Measurements from ENCODE around the gene DCLK1.

Gene DCLK1

GRCh38 chr13:35784286-35784951 is 346.8 kb downstream of the DCLK1 start:
- Mint-ChIP-seq H3K36me3 (ENCODE audit: low read depth) (no peaks in the 10 kb centered on the region), H3K27me3 (ENCODE audit: low read depth) (no peaks in the 10 kb centered on the region), H3K4me1 (ENCODE audit: low read depth) (no peaks in the 10 kb centered on the region), H3K9me3 (no peaks in the 10 kb centered on the region), H3K27ac (no peak overlapping the region), H3K4me3 (no peak overlapping the region)
- no peak for DNase-seq (ENCODE audit: low spot score)

DNA sequence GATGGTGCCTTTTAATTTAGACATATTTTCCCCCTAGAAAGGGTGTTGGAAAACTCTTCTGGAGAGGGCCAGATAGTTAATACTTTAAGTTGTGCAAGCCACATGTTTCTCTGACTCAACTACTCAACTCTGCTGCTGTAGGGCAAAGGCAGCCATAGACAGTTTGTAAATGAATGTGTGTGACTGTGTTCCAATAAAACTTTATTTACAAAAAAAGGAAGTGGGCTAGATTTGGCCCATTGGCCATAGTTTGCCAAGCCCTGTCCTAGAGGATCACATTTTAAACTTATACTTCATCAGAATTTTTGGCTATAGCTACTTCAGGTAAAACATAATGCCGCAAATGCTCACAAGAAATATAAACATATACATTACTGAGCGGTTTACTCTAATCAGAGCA is 348.4 kb downstream of the DCLK1 start:
- H3K9me3 Mint-ChIP-seq: no peaks in the 10 kb centered on the region
- no peaks in the 10 kb centered on the region for H3K4me1 Mint-ChIP-seq (ENCODE audit: low read depth)
- no peaks in the 10 kb centered on the region for H3K36me3 Mint-ChIP-seq (ENCODE audit: low read depth)
- H3K27me3 Mint-ChIP-seq (ENCODE audit: low read depth): no peaks in the 10 kb centered on the region
- no peak for DNase-seq (ENCODE audit: low spot score)
- H3K27ac Mint-ChIP-seq: no peak overlapping the region
- no peak overlapping the region for H3K4me3 Mint-ChIP-seq

DNA sequence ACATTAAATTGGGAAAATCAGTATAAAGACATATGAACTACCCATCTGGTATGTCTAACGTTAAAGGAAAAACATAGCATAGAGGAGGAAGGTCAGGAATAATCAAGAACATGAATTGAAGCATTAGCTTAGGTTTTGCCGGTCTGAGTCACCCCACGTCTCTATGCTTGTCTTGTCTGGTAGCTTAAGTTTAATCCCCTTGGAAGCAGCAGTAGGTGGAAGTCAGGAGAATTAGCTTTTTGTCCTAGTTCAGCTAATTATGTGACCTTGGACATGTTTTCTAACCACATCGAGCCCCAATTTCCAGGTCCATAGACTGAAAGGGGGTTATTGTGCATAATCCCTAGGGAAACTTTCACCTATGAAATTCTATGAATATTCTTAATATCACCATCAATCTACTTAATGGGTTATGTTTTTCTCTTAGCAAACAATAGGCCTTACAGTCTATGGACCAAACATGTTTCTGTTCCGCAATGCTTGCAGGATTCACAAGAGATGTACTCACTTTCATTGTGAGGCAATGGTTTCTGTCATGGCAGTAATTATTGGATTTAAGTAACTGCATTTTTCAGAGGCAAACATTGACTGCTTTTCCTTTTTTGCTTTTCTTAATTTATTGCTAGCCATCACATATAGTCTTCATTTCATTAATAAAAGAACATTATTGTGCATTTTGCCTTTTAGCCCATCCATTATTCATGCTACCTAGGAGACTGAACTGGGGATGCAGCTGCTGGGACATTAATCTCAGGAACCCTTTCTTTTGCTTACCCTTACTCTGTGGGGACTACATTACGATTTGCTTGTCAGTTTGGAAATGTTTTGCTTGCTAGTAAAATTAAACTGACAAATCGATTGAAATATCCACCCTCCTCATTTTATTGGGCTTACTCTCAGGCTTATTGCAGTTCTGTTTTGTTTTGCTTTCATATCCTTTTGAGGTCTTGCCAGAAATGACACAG is 349.9 kb downstream of the DCLK1 start:
- no peak overlapping the region for H3K4me3 Mint-ChIP-seq
- no peaks in the 10 kb centered on the region for H3K27me3 Mint-ChIP-seq (ENCODE audit: low read depth)
- no peaks in the 10 kb centered on the region for H3K4me1 Mint-ChIP-seq (ENCODE audit: low read depth)
- H3K36me3 Mint-ChIP-seq (ENCODE audit: low read depth): no peaks in the 10 kb centered on the region
- no peak for DNase-seq (ENCODE audit: low spot score)
- H3K27ac Mint-ChIP-seq: no peak overlapping the region
- no peaks in the 10 kb centered on the region for H3K9me3 Mint-ChIP-seq

- DNase-seq (ENCODE audit: low spot score): no peak
- no peak overlapping the region for H3K4me3 Mint-ChIP-seq
- H3K27me3 Mint-ChIP-seq (ENCODE audit: low read depth): no peaks in the 10 kb centered on the region
- no peaks in the 10 kb centered on the region for H3K9me3 Mint-ChIP-seq
- H3K4me1 Mint-ChIP-seq (ENCODE audit: low read depth): no peaks in the 10 kb centered on the region
- H3K36me3 Mint-ChIP-seq (ENCODE audit: low read depth): no peaks in the 10 kb centered on the region
- H3K27ac Mint-ChIP-seq: no peak overlapping the region
Observed at GRCh38 chr13:35780613-35781012, 350.6 kb downstream of the DCLK1 start.

DNA sequence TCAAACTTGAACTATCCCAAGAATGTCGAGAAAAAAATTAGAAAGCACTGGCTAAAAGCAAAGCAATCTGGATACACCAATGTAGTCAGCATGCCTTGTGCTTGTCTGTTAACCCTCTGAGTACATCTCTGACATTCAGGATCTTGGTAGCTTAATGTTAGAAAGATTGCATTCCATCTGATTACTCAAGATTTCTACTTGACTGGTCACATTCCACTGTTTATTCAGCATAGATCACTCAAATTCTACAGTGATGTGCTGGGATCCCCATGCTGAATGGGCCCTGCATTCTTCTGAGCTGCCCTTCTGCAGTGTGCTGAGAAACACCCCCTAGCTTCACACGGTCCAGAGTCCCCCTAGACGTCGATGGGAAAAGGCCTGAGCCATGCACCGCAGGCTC is 359.3 kb downstream of the DCLK1 start:
- H3K36me3 Mint-ChIP-seq (ENCODE audit: low read depth): no peaks in the 10 kb centered on the region

GRCh38 chr13:35770756-35771297 is 360.4 kb downstream of the DCLK1 start:
- no peaks in the 10 kb centered on the region for H3K9me3 Mint-ChIP-seq
- no peaks in the 10 kb centered on the region for H3K27me3 Mint-ChIP-seq (ENCODE audit: low read depth)
- no peak overlapping the region for H3K27ac Mint-ChIP-seq
- DNase-seq (ENCODE audit: low spot score): no peak
- no peak overlapping the region for H3K4me3 Mint-ChIP-seq
- H3K4me1 Mint-ChIP-seq (ENCODE audit: low read depth): no peaks in the 10 kb centered on the region
- no peaks in the 10 kb centered on the region for H3K36me3 Mint-ChIP-seq (ENCODE audit: low read depth)

More for the DNA sequence above, 359.3 kb downstream of the DCLK1 start:
- DNase-seq (ENCODE audit: low spot score): no peak
- H3K9me3 Mint-ChIP-seq: no peaks in the 10 kb centered on the region
- no peak overlapping the region for H3K4me3 Mint-ChIP-seq
- no peaks in the 10 kb centered on the region for H3K27me3 Mint-ChIP-seq (ENCODE audit: low read depth)
- H3K4me1 Mint-ChIP-seq (ENCODE audit: low read depth): no peaks in the 10 kb centered on the region
- H3K27ac Mint-ChIP-seq: no peak overlapping the region

- no peaks in the 10 kb centered on the region for H3K4me1 Mint-ChIP-seq (ENCODE audit: low read depth)
- no peak overlapping the region for H3K4me3 Mint-ChIP-seq
- no peaks in the 10 kb centered on the region for H3K27me3 Mint-ChIP-seq (ENCODE audit: low read depth)
- H3K36me3 Mint-ChIP-seq (ENCODE audit: low read depth): no peaks in the 10 kb centered on the region
- H3K9me3 Mint-ChIP-seq: no peaks in the 10 kb centered on the region
- DNase-seq (ENCODE audit: low spot score): no peak
- no peak overlapping the region for H3K27ac Mint-ChIP-seq
Observed at GRCh38 chr13:35769812-35770211, 361.4 kb downstream of the DCLK1 start.

DNA sequence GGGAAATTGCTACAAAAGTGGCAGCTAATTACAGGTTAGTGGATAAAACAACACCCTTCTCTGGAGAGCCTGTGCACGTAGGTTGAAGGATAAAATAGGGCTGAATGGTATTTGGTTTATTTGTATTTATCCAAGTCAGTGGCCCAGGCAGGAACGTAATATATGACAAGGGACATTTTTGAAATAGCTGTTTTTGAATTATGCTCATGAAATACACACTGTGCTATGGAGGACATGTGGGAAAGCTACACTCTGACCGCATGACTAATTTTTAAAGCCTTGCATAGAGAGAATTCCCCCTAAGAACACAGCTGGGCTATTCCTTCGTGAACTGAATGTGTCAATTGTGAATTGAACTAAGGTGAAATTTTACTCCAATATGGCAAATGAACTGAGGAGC is 362.6 kb downstream of the DCLK1 start:
- H3K27me3 Mint-ChIP-seq (ENCODE audit: low read depth): no peaks in the 10 kb centered on the region
- H3K4me3 Mint-ChIP-seq: no peak overlapping the region
- no peak for DNase-seq (ENCODE audit: low spot score)
- H3K27ac Mint-ChIP-seq: no peak overlapping the region
- H3K4me1 Mint-ChIP-seq (ENCODE audit: low read depth): no peaks in the 10 kb centered on the region
- H3K9me3 Mint-ChIP-seq: no peaks in the 10 kb centered on the region
- no peaks in the 10 kb centered on the region for H3K36me3 Mint-ChIP-seq (ENCODE audit: low read depth)

DNA sequence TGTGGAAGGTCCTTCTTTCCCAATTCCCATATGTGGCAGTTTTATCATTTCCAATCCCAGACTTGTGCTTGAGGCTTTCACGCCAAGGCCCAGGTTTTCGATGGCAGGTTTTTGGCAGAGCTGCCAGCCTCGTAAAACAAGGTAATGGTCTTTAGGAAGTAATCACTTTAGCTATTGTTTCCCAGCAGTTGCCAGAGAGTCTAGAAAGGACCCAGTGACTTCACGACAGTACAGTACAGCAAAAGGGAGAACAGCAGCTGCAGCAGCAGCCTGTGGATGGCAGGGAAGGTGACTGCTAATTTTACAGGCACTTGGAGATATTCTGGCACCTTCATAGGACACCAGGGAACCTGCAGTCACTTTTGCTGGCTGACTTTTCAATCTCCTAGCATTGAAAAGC is 363.1 kb downstream of the DCLK1 start:
- Mint-ChIP-seq H3K27ac (no peak overlapping the region), H3K4me1 (ENCODE audit: low read depth) (no peaks in the 10 kb centered on the region), H3K4me3 (no peak overlapping the region), H3K27me3 (ENCODE audit: low read depth) (no peaks in the 10 kb centered on the region), H3K36me3 (ENCODE audit: low read depth) (no peaks in the 10 kb centered on the region), H3K9me3 (no peaks in the 10 kb centered on the region)
- DNase-seq (ENCODE audit: low spot score): no peak

DNA sequence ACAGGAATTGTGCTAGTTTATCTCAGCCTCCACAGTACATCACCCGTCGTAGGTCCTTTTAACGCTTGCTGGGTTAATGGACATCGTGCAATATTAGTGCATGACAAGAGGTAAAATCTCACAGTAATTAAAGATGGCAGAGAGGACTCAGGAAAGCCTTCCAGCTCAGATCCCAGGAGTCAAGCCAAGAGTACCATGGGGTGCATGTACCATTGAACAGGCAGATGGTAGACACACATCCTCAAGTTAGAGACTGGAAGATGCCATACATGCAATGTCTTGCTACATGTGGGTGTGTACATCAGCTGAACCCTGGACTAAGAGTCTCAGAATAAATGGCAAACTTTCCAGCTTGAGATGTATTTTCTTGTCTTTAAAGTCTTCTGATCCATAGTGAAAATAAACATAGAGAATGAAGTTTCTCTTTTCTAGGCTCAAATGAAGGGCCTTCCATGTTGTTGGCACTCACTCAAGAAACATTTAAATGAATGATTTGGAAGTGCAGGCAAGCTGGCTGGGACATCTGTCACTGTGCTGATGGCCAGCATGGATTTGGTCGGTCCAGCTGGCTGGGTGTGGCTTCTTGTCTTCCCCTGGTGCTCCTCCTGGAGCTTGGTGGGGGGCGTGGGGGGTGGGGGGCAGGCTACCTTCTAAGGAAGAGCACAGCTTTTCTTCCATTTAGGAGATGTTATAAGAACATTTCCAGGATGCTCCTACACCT is 363.8 kb downstream of the DCLK1 start:
- DNase-seq (ENCODE audit: low spot score): no peak
- H3K4me1 Mint-ChIP-seq (ENCODE audit: low read depth): no peaks in the 10 kb centered on the region
- no peak overlapping the region for H3K27ac Mint-ChIP-seq
- H3K36me3 Mint-ChIP-seq (ENCODE audit: low read depth): no peaks in the 10 kb centered on the region
- H3K9me3 Mint-ChIP-seq: no peaks in the 10 kb centered on the region
- no peak overlapping the region for H3K4me3 Mint-ChIP-seq
- no peaks in the 10 kb centered on the region for H3K27me3 Mint-ChIP-seq (ENCODE audit: low read depth)

- Mint-ChIP-seq H3K27ac (no peak overlapping the region), H3K27me3 (ENCODE audit: low read depth) (no peaks in the 10 kb centered on the region), H3K9me3 (no peaks in the 10 kb centered on the region), H3K4me3 (no peak overlapping the region), H3K36me3 (ENCODE audit: low read depth) (no peaks in the 10 kb centered on the region), H3K4me1 (ENCODE audit: low read depth) (no peaks in the 10 kb centered on the region)
- DNase-seq (ENCODE audit: low spot score): no peak
Observed at GRCh38 chr13:35766663-35767062, 364.5 kb downstream of the DCLK1 start.

GRCh38 chr13:35765941-35766340 is 365.2 kb downstream of the DCLK1 start:
- H3K27ac Mint-ChIP-seq: no peak overlapping the region
- no peaks in the 10 kb centered on the region for H3K36me3 Mint-ChIP-seq (ENCODE audit: low read depth)
- no peaks in the 10 kb centered on the region for H3K4me1 Mint-ChIP-seq (ENCODE audit: low read depth)
- no peak for DNase-seq (ENCODE audit: low spot score)
- H3K27me3 Mint-ChIP-seq (ENCODE audit: low read depth): no peaks in the 10 kb centered on the region
- H3K9me3 Mint-ChIP-seq: no peaks in the 10 kb centered on the region
- no peak overlapping the region for H3K4me3 Mint-ChIP-seq

DNA sequence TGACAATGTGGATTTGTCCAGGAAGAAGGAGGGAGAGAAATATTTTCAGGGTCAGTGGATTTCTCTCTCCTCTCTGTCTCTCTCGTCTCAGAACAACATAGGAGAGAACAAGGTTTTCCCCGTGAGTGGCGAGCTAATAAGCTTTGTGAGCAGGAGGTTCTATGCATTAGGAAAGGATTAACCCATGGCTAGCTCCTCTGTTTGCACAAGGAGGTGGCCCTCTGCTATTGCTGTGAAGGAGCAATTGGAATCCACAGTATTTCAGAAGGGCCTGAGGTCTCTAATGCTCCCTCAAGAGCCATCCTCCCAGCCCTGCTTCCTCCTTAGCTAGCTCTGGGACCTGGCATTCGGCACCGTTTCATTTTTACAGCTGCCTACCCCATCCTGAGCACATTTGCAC is 365.8 kb downstream of the DCLK1 start:
- no peak for DNase-seq (ENCODE audit: low spot score)
- Mint-ChIP-seq H3K27me3 (ENCODE audit: low read depth) (no peaks in the 10 kb centered on the region), H3K36me3 (ENCODE audit: low read depth) (no peaks in the 10 kb centered on the region), H3K4me1 (ENCODE audit: low read depth) (no peaks in the 10 kb centered on the region), H3K4me3 (no peak overlapping the region), H3K27ac (no peak overlapping the region), H3K9me3 (no peaks in the 10 kb centered on the region)
